Measurements from ENCODE around the gene RPL27A. TPM values are rescaled to one million over a fixed set of nuclear protein-coding genes. Genes with fewer than 3 reads are reported as not detected.

The RPL27A gene
- total and polyA plus RNA-seq, 2 of the 8 experiments (the other 6 are each of a cell fraction or from before 2014, with no cell fraction given) = 1,756 to 1,777 TPM

- peak overlapping the region in 3 of 4 experiments; percentile 46 to 76 (median 57); a peak in 6 of 7 replicates for H3K9ac ChIP-seq (replicated peaks in 1 of 4; ENCODE audit: extremely low read depth in 1 of 4, low read depth in 3 of 4, low read length in 3 of 4)
- H2BK15ac ChIP-seq (ENCODE audit: low read length) = no peak overlapping the region
- CTCF ChIA-PET (ENCODE audit: partially characterized antibody) = interaction anchor here (0.6 to 1.3 kb wide), 8 partner anchors 14 to 268 kb away, joined by 3 to 4 read pairs (median 3); a partner anchor contains a TSS
- TF ChIP-seq TAF1 (IDR thresholded peaks at IDR 0.05; ENCODE audit: low read depth, low read length) (peak; percentile 77), ZNF274 (IDR thresholded peaks at IDR 0.05; ENCODE audit: borderline replicate concordance, extremely low read depth, low read length) (no peak), CEBPB (IDR thresholded peaks at IDR 0.05; ENCODE audit: low read depth, low read length) (no peak), RNF2 (IDR thresholded peaks at IDR 0.05; ENCODE audit: borderline replicate concordance, low read depth, low read length, missing control alignments, poor library complexity, severe bottlenecking) (no peak), GABPA (IDR thresholded peaks at IDR 0.05; ENCODE audit: borderline replicate concordance, insufficient read depth, low read length) (peak; percentile 99), HDAC2 (IDR thresholded peaks at IDR 0.05; ENCODE audit: borderline replicate concordance in 1 of 2, low read depth in 2 of 2, low read length in 2 of 2) (no peak), PHF8 (conservative IDR thresholded peaks at IDR 0.05; ENCODE audit: low read depth, low read length) (peak; percentile 46; the same call in 1 of the 2 replicates), SP2 (IDR thresholded peaks at IDR 0.05; ENCODE audit: low read length) (no peak), CHD2 (IDR thresholded peaks at IDR 0.05; ENCODE audit: low read length) (peak; percentile 66)
Observed at GRCh38 chr11:8688414-8689362, 6.1 kb downstream of the RPL27A start.

More at GRCh38 chr11:8688414-8689362, 6.1 kb downstream of the RPL27A start:
- Histone ChIP-seq H3K27ac (ENCODE audit: low read depth, low read length) (peak overlapping the region; percentile 78), H4K8ac (ENCODE audit: extremely low read depth, insufficient read depth, low read length) (peak overlapping the region; percentile 60; the same call in 1 of the 2 replicates), H2BK120ac (replicated peaks; ENCODE audit: low read depth, low read length) (no peak overlapping the region), H2BK5ac (ENCODE audit: low read depth, low read length) (peak overlapping the region; percentile 84), H2AK5ac (ENCODE audit: low read depth, low read length) (no peak overlapping the region), H3K18ac (ENCODE audit: extremely low read depth, low read length) (peak overlapping the region; percentile 19; the same call in 1 of the 2 replicates), H3K4ac (replicated peaks; ENCODE audit: insufficient read length, low read depth, low read length) (peak overlapping the region; percentile 10), H3K23me2 (ENCODE audit: low read depth, low read length) (peaks cover 9% of the 10 kb centered on the region), H3K23ac (ENCODE audit: insufficient read length) (no peak overlapping the region), H3K9me3 (ENCODE audit: insufficient read depth in 2 of 2, low read depth in 1 of 2, low read length in 1 of 2) (no peaks in the 10 kb centered on the region), H3K79me2 (ENCODE audit: control insufficient read depth in 1 of 2, insufficient read depth in 2 of 2, low read length in 2 of 2) (peaks cover 0 to 25% of the 10 kb centered on the region in 2 experiments; a peak in 3 of 4 replicates), H4K20me1 (replicated peaks in 1 of 2; ENCODE audit: control insufficient read depth in 1 of 2, insufficient read depth in 2 of 2, low read length in 2 of 2) (peaks cover 0 to 12% of the 10 kb centered on the region in 2 experiments), H3K56ac (replicated peaks; ENCODE audit: insufficient read length, low read depth, low read length) (peak overlapping the region; percentile 3), H3K4me2 (ENCODE audit: insufficient read depth in 1 of 2, low read depth in 2 of 2, low read length in 2 of 2) (peak overlapping the region; percentile 76 to 77), H3K4me3 (ENCODE audit: extremely low read depth in 1 of 4, insufficient read depth in 2 of 4, low read depth in 3 of 4, low read length in 4 of 4) (peak overlapping the region; percentile 39 to 68 (median 49)), H3K14ac (ENCODE audit: insufficient read length) (no peak overlapping the region), H2BK20ac (ENCODE audit: low read length) (no peak overlapping the region), H3K4me1 (replicated peaks in 1 of 4; ENCODE audit: control insufficient read depth in 3 of 4, insufficient read depth in 4 of 4, low read length in 3 of 4) (peaks cover 0 to 15% (median 8%) of the 10 kb centered on the region in 4 experiments; a peak in 4 of 7 replicates), H2AFZ (ENCODE audit: low read length) (no peak overlapping the region), H3K79me1 (ENCODE audit: low read depth, low read length) (0 out of 2 replicates have a peak, but pooled peaks cover 4% of the 10 kb centered on the region), H4K91ac (replicated peaks; ENCODE audit: insufficient read length, low read length) (peak overlapping the region; percentile 34), H4K5ac (ENCODE audit: insufficient read length, low read depth, low read length) (peak overlapping the region; percentile 69), H2BK12ac (ENCODE audit: low read depth, low read length) (no peak overlapping the region; the same call in 1 of the 2 replicates), H3K27me3 (replicated peaks in 1 of 4; ENCODE audit: control insufficient read depth in 3 of 4, extremely low read depth in 1 of 4, insufficient read depth in 3 of 4, low read length in 3 of 4) (no peaks in the 10 kb centered on the region), H3K36me3 (ENCODE audit: control insufficient read depth in 2 of 4, insufficient read depth in 4 of 4, low read length in 3 of 4) (peaks cover 24 to 52% (median 43%) of the 10 kb centered on the region in 4 experiments)
- no peak for FAIRE-seq
- POLR2A ChIA-PET (ENCODE audit: partially characterized antibody) = interaction anchor here (0.6 to 10.7 kb wide), 55 partner anchors 10 to 510 kb away, joined by 3 to 248 read pairs (median 5); partner anchors contain the start of genes AKIP1 and STK33
- 8% methylated on average over 56 of the region's 56 CpGs; no CpG with 5 or more reads in 1 of the 2 experiments for WGBS, 2 experiments (ENCODE audit: extremely low coverage in 1 of 2, insufficient coverage in 1 of 2, insufficient read length in 1 of 2, insufficient replicate concordance in 2 of 2, low coverage in 1 of 2, low lambda C conversion rate in 2 of 2, missing lambda C conversion rate in 1 of 2)
- DNase-seq (ENCODE audit: low read depth in 1 of 2, low spot score in 2 of 2) = peak; percentile 92 to 98

All from H1 (cell line).